GM20000 (cell line): ENCODE data around the gene GIPC2.

Experiments used
- DNase-seq: peaks from one replicate; pipeline ENCODE4 v3.0.0; 2012; ENCODE audit warnings: low spot score
- CTCF ChIP-seq: IDR thresholded peaks from 2 replicates; pipeline ENCODE4 v1.5.1; 2012; ENCODE audit warnings: mild to moderate bottlenecking, control low read depth; ENCODE audit errors: extremely low read depth, missing control alignments

GIPC2 gene

DNA sequence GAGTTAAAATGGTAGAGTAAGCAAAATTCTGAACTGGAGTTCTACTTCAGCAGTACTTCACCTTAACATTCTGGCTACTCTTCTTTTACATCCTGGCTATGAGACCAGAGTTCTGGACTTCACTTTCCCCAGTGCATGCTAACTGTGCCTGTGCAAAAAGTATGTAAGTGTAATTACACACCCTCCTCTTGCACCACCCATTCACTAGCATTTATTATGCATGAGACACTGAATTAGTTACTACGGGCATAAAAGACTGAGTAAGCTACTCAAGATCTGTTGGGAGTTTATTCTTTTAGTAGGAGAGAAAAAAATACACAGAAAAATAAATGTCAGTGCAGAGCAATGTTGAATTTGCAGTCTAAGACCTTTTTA, 87.2 kb downstream of the GIPC2 start:
- DNase-seq = no peak
- TF ChIP-seq CTCF = no peak

DNA sequence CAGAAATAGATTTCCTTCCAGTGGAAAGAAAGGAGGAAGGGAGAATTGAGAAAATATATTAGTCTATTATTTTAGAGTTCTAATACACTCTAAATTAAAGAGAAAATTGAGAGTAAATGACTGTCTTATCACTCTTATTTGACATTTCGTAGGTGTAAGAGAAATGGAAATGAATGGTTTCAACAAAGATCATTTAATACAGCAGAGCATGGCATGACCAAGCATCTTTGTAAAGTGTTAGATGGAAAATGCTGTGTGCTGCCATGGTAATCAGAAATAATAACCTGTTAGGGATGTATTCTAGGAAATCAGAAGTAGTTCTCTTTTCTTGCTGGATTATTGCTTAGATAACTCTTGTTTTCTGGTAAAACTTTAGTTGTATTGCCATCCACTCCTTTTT, 90.9 kb downstream of the GIPC2 start:
- no peak for TF ChIP-seq CTCF
- no peak for DNase-seq

DNA sequence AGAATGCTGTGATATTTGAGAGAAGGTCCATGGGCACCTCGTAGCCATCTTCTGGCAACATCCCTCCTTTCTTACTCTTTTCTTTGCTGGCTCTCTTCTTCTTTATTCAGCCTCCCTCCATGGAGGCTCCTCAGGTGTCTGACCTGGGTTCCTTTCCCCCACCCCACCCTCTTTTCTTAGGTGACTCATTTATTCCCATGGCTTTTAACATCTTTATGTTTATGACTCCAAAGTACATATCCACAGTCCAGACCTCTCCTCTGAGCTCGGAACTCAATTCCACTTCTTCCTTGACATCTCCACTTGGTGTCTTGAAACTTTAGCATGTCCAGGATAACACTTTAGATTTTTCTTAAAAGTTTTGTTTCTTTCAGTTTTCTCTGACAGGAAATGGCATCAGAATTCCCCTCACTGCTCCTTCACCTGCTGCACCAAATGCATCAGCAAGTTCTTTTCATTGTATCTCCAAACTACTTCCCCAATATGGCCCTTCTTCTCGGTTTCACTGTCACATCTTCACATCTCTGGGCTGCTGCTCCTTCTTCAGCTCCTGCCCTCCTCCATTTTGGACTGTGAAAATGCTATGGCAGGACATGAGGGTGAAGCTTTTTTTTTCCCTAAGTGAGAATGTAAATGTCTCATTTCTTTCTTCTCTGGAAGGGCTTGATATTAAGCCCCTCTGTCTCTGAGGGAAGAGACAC, 95.9 kb downstream of the GIPC2 start:
- no peak for TF ChIP-seq CTCF
- DNase-seq = peak; percentile 6

GRCh38 chr1:78142736-78143135, 97.0 kb downstream of the GIPC2 start:
- DNase-seq = no peak
- no peak for TF ChIP-seq CTCF

DNA sequence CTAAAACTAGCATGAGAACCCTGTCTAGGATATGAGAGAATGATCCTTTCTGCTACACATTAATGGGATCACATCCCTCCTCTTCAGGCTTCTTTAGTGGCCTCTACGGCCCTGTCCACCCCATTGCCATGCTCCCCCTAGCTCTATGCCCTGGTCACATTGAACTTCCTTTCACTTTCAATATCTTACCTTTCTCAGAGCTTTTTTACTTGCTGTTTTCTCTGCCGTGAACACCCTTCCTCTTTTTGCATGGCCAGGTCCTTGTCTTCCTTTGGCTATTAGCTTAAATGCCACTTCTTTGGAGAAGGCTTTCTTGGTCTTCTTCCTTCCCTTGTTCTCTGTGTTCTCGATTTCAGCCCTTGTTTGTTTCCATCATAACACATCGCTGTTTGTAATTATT, 97.4 kb downstream of the GIPC2 start:
- peak; percentile 48 for DNase-seq
- TF ChIP-seq CTCF = no peak

- DNase-seq = no peak
- TF ChIP-seq CTCF = no peak
Measured at GRCh38 chr1:78143673-78144072, 97.9 kb downstream of the GIPC2 start.

- DNase-seq = peak; percentile 45
- peak; percentile 77 for TF ChIP-seq CTCF
Measured at GRCh38 chr1:78145105-78145580, 99.4 kb downstream of the GIPC2 start.
